GM18520 (cell line): ENCODE data around the gene FGD5.
"Not testable (repeated sequence)": the region's sequence is repeated elsewhere in the genome, so short reads cannot be mapped to it uniquely, and the experiment has no call there.

Experiments used
- ATAC-seq: cut with Tn5 transposase; IDR thresholded peaks from one replicate; pipeline ENCODE4 v1.9.1; 2021; ENCODE audit not compliant: unreplicated experiment

The FGD5 gene

DNA sequence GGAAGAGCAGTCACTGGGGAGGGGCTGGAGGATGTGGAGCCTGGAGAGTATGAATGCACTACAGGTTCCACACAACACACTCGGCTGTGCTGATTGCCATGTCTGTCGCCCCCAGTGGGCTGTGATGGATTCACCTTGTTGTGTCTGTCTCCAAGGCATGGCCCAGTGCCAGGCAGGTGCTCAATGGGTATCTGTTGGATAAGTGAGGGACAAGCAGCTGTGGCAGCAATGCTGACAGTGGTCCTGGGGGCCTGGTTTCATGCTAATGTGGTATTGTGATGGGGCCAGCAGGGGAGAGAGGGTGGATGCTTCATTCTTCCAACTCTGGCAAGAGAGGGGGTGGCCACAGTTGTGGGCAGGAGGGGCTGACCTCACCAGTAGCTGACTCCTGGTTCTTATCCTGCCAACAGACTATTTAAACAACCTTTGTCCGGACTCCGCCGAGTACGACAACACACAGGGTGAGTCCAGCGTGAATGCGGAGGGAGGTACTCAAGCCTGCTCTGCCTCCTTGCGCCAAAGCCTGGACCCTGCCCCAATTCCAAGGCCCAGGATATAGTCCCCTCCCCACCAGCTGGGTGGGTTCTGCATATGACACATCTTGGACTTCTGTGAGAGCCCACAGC lies 81.3 kb downstream of the FGD5 start:
- no peak for ATAC-seq

DNA sequence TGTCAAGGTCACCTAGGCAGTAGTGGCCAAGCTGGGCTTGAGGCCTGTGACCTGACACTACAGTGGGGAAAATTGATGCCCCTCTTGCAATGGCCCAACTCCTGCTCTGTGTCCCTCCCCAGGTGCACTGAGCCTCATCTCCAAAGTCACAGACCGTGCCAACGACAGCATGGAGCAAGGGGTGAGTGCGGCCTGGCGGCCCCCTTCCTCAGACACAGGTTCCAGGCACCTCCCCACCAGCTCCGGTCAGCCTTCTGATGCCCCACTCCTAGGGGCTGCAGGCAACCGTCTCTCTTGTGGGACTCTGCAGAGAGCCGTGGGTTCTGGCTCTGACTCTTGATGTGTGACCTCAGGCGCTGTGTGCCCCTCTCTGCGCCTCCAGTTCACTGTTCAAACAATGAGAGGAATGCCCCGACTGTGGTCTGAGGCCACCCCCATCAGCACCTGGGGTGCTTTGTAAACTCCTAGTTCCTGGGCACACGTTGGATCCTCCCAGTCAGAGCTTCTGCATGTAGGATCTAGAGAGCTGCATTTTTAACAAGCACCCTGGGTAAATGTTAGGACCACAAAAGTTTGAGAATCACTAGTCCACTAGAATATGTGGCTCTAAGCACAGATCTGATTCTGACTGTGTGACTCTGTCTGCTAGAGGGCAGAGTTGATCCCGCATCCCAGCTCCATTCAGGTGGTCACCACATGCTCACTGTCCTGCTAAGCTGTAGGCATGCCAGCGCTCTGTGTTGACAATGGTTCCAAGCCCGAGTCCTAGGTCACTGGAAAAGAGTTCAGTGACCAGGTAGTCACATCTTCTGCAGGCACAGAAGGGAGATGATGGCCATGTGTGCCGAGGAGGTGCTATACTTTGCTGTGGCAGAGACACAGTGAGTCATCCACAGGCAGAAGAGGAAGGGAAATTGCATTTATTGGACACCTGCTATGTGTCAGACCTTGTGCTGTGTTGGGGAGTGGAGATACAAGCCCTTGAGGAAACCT lies 82.4 kb downstream of the FGD5 start:
- ATAC-seq = no peak

DNA sequence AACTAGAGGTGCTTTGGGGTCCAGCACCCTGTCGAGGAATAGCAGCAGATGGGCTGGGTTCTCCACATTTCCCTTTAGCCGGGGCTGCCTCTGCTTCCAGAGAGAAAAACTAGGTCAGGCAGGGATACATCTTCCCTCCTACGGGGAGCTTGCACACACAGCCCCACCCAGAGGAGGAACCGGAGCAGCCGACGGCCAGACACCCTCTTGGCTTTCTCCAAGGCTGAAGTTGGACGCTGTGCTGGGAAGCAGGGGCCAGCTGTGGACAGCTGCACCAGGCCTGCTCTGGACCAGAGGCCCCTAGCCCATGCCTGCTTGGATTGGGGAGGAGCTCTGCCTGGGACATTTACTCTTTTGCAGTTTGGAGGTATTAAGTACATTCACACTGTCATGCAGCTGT lies 84.0 kb downstream of the FGD5 start:
- no peak for ATAC-seq

DNA sequence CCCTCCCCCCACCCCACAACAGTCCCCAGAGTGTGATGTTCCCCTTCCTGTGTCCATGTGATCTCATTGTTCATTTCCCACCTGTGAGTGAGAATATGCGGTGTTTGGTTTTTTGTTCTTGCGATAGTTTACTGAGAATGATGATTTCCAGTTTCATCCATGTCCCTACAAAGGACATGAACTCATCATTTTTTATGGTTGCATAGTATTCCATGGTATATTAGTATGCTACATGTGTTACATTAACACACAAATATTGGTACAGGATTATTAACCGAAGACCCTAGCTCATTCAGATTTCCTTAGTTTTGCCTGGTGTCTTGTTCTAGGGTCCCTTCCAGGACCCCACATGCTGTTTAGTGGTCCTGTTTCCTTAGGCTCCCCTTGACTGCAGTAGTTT lies 84.7 kb downstream of the FGD5 start:
- not testable (repeated sequence) for ATAC-seq

DNA sequence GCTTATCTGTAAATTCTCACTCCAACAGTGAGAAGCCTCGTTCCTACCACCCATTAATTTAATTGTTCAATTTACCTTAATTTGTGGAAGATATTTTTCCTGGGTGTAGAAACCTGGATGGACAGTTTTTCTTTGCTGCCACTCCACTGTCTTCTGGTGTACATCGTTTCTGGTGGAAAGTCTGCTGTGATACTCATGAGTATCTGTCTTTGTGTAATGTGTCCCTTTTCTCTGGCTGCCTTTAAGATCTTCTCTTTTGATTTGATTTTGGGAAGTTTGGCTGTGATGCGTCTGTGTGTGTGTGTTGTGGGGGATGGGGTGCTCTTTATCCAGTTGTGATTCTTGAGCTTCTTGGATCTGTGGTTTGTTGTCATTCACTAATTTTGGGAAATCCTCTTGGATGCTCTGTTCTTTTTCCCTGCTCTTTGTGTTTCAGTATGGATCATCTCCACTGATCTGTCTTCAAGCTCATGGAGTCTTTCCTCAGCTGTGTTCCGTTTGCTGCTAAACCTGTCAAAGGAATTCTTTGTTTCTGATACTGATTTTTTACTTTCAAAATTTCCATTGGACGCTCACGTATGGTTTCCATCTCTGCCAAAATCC lies 86.4 kb downstream of the FGD5 start:
- no peak for ATAC-seq

DNA sequence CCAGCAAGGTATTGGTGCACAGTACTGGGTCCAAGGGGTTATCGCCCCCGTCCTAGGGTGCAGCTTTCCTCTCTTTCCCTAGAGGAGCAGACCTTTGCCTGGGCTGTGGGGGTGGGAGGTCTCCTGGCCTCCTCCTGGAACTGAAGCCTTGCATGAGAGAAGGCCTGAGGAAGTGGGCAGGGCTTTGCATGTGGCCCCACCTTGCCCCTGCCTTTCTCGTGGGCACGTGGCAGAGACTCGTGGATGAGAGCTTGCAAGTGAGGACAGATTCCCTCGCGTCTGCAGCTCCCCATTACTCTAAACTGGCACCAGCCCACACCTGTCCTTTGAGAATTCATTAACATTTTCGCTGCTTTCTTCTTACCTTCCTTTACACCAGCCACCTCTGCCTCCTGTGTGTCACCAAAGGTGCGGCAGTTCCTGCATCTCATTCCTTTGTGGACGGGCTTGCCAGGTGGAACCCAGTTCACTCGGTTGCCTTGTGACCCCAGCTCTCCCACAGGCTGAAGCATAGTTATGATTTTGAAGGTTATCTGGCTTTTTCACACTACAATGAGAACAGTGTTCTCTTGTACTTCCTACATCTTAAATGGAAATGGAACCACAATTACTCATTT lies 87.7 kb downstream of the FGD5 start:
- ATAC-seq = no peak

DNA sequence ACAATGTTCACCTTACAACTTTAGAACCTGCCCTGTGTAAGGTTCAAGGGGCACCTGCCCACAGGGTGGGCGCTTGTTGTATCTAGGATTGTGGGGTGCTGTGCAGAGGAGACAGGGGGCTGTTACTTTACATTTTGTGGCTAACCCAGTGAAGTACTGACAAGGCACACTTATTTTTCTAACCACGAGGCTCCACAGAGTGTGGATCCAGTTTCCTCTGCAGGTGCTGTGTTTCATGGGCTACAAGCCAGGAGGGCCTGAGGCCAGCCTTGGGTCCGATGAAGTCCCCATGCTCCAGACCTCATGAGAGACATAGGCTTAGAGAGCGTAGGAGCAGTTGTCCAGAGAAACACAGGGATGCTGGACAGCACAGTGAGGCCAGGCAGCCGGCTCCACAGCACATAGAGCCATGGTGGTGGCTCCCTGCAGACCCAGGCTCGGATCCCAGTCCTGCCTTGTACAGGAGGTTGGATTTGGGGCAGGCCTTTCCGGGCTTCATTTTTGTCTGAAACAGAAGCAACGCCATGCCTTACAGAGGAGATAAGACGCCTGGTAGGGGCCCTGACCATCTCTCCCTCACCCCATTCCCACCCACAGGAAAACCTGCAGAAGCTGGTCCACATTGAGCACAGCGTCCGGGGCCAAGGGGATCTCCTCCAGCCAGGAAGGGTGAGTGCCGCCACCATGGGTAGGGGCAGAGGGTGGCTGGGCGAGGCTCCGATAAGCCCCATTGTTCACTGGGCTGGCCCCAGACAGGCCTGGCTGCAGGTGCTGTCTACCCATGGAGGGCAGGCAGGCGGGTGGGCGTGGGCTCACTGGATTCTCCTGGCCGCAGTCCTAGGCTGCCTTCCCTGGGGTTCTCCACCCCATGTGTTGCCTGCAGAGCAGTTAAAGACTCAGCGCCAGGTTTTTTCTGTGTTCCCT lies 88.5 kb downstream of the FGD5 start:
- no peak for ATAC-seq

DNA sequence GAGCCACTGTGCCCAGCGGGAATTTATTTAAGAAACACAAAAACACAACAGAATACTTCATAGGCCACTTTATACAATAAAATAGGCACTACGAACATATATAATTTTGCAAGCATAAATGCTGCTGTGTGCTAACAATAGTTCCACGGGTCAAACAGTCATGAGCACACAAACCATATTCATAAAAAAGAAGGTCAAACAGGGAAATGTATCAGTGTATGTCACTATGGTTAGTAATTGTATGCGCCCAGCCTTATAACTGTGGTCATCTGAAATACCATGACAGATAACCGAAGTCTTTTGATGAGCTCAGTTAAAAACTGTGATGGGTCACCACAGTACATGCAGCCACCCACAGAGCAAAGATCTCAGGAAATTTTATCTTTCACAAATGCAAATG lies 90.5 kb downstream of the FGD5 start:
- ATAC-seq = no peak

DNA sequence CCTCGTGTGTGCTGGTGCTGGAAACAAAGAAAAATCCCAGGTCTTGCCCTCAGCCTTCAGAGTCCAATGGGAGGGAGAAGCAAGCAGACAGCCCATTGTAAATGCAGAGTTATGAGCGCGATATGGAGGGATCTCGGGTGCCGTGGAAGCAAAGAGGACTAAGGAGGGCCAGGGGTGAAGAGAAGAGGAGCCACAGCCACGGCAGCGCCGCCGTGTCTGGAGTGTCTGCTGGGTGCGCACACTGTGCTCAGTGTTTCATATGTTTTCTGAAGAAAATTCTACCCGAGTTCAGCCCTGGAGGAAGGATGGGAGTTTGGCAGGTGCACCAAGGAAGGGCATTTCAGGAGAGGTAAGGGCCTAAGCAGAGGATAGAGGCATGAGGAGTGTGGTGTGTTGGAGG lies 92.9 kb downstream of the FGD5 start:
- ATAC-seq = no peak

DNA sequence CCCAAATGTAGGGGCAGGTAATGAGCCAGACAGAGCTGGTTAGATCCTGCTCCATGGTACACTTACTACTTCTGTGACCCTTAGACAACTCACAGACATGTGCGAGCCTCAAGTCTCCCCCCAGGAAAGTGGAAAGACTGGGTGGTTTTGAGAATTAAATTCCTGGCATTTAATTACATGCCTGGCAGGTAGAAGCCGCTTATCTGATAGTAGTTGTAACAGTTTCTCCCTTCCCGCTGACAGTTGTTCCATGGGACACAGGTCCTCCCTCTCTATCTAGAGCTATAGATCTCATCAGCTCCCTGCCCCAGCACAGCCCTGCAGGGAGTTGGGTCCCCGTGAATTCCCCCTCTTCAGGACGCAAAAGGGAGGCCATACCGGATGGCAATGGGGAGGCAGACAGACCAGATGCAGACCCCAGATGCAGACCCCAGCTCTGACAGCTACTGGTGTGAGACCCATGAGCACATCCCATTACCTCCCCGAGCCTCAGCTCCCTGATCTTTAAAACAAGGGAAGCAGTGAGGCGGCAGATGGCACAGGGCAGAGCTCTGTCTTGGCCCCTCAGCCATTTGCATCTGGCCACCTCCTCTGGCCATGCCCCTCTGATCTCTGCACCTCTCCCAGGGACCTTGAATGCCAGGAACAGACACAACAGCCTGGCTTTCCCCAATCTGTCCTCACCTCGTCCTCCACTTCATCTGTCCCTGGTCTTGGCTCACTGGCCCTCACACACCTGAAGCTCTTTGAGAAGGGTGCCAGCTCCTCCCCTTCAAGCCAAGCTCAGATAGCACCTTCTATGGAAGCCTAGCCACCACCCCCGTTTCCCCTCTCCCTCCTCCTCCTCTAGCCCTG lies 94.5 kb downstream of the FGD5 start:
- no peak for ATAC-seq

DNA sequence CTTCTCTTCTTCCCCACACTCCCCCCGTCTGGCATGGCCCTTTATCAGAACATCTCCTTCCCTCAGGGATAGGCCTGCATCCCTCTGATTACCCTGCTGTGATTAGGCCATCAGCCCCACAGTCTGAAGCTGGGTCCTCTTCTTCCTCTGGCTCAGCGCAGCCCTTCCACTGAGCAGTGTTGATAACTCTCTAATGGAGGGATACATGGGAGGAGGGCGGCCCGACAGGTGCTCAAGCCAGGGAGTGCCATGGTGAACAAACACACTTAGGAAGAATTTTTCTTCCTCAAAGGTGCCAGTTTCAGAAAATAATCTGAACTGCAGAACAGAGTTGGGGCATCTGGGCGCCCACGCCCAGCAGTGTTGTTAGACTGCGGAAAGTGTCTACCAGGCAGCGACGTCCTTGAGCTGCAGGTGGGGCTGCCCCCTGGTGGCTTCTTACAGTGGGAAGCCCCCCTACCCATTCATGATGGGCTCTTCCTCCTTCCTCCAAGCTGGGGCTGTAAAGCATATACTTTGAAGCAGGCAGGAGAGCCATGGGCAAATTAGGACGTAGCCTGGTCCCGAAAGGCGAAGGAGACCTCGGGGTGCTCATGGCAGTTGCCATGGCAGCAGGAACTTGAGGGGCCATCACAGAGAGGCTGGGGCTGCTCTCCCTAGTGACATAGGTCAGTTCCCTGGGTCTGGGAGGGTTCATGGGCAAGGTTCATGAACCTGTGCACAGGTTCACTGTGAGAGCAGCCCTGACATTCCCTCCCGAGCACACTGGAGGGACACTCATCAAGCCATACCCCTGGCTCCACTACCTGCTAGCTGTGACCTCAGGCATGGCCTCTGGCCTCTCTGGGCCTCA lies 95.4 kb downstream of the FGD5 start:
- no peak for ATAC-seq

DNA sequence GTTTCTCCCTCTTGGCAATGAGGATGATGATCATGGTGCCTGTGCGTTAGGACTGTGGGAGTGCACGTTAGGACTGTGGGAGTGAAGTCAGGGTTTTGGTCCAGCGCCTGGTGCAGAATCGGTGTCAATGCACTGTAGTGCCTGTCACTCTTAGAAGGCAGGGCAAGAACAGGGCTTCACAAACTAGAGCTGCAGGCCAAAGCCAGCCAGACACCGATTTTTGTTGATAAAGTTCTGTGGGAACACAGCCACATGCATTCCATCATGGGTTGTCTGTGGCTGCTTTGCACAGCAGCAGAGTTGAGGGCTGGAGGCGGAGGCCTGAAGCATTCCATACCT lies 96.0 kb downstream of the FGD5 start:
- no peak for ATAC-seq

DNA sequence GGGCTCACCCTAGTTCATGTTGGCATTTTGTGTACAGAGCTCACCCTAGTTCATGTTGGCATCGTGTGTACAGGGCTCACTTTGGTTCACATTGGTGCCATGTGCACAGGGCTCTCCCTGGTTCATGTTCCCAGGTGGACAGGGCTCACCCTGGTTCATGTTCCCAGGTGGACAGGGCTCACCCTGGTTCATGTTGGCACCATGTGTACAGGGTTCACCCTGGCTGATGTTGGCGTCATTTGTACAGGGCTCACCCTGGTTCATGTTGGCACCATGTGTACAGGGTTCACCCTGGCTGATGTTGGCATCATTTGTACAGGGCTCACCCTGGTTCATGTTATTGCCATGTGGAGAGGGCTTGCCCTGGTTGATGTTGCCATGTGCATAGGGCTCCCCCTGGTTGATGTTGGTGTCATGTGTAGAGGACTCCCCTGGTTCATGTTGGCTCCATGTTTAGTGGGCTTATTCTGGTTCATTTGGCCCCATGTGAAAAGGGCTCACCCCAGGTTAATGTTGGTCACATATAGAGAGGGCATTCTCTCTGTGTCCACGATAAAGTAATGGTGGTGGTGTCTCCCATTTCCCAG lies 97.0 kb downstream of the FGD5 start:
- no peak for ATAC-seq

DNA sequence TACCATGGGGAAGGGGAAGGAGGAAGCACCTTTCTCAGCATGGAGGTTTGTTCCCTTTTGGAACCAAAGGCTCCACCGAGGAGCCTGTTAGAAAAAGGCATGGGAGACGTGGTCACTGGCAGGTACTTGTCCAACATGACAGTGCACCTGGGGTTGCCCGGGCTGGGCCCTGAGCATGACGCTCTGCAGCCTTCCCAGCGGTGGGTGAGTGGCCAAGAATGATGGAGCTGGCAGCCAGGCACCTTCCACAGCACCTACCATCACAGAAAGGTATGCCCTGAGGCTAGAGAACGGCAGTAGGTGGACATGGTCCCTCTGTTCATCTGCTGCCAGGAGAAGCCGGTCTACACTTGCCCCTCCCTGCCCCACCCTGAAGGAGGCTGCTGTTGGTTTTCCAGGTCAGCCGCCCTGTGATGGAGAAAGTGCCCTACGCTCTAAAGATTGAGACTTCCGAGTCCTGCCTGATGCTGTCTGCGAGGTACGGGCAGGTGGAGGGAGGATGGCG lies 99.6 kb downstream of the FGD5 start:
- no peak for ATAC-seq

DNA sequence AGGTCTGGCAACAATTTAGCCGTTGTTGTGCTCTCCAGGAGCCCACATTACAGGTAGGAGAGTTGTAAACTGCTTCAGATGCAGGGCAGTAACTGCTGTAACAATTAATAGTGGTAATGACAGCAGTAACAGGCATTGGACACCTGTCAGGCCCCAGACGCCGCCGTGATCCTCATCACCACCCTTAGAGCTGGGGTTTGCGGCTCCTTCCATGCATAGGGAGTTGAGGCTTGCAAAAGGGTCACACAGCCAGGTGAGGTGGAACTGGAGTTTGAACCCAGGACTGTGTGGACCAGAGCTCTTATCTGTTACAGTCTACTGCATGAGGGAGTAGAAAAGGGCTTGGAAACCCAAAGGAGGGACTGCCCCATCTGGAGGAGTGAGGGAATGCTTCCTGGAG lies 101.8 kb downstream of the FGD5 start:
- ATAC-seq = no peak

DNA sequence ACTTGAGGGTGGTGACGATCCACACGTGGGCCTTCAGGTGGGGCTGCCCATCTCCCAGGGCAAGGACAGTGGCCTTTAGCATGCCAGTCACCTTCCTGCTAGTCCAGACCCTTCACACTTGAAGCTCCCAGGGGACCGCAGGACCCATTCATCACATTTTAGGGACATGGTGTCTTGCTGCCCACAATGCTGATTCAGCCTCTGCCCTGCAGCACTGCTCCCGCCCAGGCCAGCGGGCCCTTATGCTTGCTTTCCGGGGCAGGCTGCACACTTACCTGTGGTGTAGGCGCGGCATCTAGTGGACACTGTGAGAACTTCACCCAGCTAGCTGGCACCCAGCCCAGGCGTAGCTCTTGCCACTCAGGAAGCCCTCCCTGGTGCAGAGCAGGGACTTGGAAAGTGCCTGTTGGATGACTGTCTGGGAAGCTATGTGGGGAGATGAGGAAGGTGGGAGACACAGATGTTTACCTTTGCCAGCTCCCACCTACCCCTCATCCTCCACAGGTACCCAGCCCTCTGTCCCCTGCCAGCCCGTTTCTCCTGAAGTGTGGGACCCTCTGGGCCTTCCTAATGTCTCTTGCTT lies 102.4 kb downstream of the FGD5 start:
- peak; percentile 71 for ATAC-seq

DNA sequence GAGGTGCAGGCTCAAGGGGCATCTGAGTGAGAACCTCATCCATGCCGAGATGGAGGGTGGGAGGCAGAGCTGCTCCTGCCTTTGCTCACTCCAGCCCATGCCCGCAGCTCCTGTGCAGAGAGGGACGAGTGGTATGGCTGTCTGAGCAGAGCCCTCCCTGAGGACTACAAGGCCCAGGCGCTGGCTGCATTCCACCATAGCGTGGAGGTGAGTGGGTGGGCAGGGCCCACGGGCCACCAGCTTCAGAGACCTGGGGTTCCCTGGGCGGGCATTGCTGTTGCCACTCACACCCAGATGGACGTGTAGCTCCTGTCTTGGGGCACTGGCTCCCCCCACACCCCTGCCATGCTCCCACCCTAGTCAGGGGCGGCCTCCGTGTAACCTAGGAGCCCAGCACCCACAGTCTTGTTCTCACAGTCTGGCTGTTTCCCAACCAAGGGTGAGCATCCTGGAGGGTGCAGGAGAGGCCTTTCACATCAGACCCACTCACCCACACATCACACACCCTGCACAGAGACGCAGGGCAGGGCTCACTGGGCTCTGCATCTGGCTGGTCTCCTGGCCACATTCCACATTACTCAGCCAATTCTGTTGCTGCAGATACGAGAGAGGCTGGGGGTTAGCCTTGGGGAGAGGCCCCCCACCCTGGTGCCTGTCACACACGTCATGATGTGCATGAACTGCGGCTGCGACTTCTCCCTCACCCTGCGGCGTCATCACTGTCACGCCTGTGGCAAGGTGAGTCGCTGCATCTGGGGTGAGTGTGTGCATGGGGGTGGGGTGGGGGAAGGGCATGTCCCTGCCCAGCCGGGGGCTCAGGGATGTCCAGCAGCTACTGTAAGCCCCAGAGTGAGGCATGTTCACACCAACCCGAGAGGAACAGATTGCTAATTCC lies 103.3 kb downstream of the FGD5 start:
- no peak for ATAC-seq
